ENCODE results near the gene FHAD1.

The FHAD1 gene

DNA sequence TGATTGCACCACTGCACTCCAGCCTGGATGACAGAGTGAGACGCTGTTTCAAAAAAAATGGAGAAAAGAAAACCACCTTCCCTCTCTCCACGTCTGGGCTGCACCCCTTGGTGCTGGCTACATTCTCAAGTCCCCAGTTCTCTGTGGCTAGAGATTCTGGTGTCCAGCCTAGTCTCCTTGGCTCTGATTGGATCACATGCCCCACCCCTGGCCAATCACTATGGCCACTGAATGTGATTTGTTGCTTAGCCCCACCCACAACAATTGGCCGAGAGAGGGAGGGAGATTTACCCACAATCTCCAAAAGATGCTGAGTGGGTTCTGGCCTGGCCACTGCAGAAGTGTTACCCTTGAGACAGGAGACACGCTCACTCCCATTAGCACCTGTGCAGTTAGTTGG lies 39.4 kb downstream of the FHAD1 start:
- no peak for DNase-seq (ENCODE audit: extremely low spot score)
- TF ChIP-seq, protein P1, sequence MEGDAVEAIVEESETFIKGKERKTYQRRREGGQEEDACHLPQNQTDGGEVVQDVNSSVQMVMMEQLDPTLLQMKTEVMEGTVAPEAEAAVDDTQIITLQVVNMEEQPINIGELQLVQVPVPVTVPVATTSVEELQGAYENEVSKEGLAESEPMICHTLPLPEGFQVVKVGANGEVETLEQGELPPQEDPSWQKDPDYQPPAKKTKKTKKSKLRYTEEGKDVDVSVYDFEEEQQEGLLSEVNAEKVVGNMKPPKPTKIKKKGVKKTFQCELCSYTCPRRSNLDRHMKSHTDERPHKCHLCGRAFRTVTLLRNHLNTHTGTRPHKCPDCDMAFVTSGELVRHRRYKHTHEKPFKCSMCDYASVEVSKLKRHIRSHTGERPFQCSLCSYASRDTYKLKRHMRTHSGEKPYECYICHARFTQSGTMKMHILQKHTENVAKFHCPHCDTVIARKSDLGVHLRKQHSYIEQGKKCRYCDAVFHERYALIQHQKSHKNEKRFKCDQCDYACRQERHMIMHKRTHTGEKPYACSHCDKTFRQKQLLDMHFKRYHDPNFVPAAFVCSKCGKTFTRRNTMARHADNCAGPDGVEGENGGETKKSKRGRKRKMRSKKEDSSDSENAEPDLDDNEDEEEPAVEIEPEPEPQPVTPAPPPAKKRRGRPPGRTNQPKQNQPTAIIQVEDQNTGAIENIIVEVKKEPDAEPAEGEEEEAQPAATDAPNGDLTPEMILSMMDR (IDR thresholded peaks at IDR 0.05; ENCODE audit: control extremely low read depth, extremely low read depth, low read depth, missing control alignments): no peak
- ChIA-PET POLR2A (interaction anchor here (0.6 kb wide), 1 partner anchor 277 kb away, joined by 4 read pairs; no protein-coding TSS in a partner anchor), CTCF (no interaction called here)

DNA sequence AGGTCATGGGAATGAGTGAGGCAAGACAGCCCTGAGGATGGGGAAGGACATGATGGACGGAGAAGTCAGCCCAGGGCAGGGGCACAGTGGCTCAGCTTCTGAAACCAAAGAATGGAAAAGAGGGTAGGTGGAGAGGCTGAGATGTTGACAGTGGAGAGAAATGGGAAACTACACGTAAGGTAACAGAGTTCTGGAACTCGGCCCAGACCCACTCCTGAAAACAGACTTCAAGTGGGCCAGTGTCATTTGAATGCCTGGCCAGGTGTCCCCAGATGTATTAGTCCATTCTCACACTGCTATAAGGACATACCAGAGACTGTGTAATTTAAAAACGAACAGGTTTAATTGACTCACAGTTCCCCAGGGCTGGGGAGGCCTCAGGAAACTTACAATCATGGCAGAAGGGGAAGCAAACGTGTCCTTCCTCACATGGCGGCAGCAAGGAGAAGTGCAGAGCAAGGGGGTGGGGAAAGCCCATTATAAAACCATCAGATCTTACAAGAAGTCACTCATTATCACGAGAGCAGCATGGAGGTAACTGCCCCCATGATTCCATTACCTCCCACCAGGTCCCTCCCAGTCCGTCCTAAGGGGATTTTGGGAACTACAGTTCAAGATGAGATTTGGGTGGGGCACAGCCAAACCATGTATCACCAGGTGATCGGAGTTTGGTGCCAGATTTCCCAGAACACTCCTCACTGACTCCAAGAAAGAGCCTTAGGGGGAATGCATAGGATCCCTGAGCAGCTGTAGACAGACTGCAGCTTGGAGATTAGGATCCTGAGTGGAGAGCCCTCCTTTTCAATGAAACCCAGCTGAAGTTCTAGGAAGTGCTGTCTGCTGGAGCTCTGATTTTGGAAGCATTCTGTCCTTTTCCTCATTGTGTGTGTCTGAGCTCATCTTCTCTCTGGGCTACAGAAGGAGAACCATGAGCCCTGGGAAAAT lies 40.3 kb downstream of the FHAD1 start:
- ChIA-PET POLR2A (no interaction called here), CTCF (interaction anchor here (1.3 to 1.5 kb wide), 2 partner anchors 18 to 37 kb away, joined by 4 to 5 read pairs; no protein-coding TSS in a partner anchor)
- DNase-seq (ENCODE audit: extremely low spot score): no peak
- TF ChIP-seq, protein P1 (IDR thresholded peaks at IDR 0.05; ENCODE audit: control extremely low read depth, extremely low read depth, low read depth, missing control alignments): no peak

DNA sequence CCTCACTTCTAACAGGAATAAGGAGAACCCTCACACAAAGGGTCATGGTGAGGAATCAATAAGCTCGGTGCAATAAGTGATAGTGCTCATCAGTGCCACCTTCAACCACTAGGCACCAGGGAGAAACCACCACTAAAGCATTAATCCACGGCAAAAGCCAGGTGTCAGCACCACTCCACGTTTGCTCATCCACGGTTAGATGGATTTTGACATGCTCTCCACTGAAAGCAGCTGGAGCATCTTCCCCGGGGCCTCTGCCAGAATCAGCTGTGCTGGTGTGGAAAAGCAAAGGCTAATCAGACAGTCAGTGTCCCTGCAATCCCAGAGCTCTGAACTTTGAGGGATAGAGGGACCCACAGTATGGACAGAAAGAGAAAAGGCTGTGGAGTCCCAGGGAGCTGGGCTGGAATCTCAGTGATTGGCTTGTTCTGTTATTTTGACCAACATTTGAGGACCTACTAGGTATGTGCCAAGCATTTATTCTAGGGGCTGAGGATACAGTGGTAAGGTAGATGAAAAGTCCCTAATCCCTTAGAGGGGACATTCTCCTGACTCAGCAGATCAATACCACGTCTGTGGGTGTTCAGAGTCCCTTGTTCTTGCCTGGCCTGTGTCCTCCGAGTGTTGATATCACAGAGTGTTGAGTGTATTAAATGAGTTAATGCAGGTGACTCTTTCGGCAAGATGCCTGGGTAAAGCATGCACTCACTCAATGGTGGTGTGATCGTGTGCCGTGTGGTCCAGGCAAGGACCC lies 41.3 kb downstream of the FHAD1 start:
- DNase-seq (ENCODE audit: extremely low spot score): no peak
- TF ChIP-seq, protein P1 (IDR thresholded peaks at IDR 0.05; ENCODE audit: control extremely low read depth, extremely low read depth, low read depth, missing control alignments): no peak
- POLR2A ChIA-PET: no interaction called here
- CTCF ChIA-PET: interaction anchor here (1.2 to 1.5 kb wide), 3 partner anchors 16 to 36 kb away, joined by 4 to 5 read pairs (median 4); no protein-coding TSS in a partner anchor

DNA sequence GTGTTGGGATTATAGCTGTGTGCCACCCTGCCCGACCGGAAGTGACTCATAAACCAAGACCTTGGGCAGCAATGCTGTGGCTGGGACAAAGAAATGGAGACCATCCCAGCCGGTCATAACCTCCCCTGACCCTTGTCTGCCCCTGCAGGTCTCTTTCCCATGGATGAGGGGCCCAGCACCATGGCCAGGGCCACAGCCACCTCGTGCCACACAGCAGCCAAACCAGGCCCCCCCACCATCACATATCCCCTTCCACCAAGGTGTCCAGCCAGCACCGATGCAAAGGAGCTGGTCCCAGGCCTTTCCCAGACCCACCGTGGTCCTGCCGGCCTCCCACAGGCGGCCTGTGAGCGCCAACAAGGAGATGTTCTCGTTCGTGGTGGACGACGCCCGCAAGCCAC lies 42.2 kb downstream of the FHAD1 start:
- TF ChIP-seq, protein P1 (IDR thresholded peaks at IDR 0.05; ENCODE audit: control extremely low read depth, extremely low read depth, low read depth, missing control alignments): no peak
- POLR2A ChIA-PET: no interaction called here
- no peak for DNase-seq (ENCODE audit: extremely low spot score)
- CTCF ChIA-PET: no interaction called here

DNA sequence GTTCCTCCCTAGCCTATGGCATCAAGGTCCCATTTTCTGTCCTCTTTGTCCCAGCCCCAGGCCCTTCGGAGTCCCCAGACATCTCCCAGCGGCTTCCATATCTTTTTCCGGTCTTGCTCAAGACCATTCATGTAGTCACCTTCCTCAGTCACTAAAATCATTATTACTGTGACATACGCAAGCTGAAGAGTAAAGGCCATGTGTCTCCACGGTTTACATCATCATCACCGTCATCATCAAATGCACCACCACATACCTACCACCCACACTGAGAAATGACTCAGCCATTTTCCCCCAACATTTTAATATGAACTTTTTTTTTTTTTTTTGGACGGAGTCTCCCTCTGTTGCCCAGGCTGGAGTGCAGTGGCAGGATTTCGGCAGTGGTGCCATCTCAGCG lies 43.4 kb downstream of the FHAD1 start:
- ChIA-PET CTCF (interaction anchor here (1.3 to 2.0 kb wide), 2 partner anchors 13 to 14 kb away, joined by 3 to 7 read pairs; no protein-coding TSS in a partner anchor), POLR2A (interaction anchor here (0.7 kb wide), 1 partner anchor 150 kb away, joined by 5 read pairs; no protein-coding TSS in a partner anchor)
- DNase-seq (ENCODE audit: extremely low spot score): no peak
- TF ChIP-seq, protein P1 (IDR thresholded peaks at IDR 0.05; ENCODE audit: control extremely low read depth, extremely low read depth, low read depth, missing control alignments): no peak

DNA sequence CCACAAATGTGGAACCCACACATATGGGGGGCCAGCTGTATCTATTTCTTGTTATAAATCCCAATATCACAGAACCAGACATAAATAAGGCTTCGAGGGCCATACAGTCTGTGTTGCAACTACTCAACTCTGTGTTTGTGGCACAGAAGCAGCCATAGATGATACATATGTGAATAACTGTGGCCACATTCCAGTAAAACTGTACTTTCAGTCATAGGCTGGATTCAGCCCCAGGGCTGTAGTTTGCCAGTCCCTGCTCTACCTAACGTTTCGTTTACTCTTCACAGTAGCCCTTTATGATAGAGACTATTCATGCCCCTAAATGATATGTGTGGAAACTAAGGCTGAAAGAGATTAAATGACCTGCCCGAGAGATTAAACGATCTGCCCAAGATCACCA lies 48.7 kb downstream of the FHAD1 start:
- POLR2A ChIA-PET: no interaction called here
- TF ChIP-seq, protein P1 (IDR thresholded peaks at IDR 0.05; ENCODE audit: control extremely low read depth, extremely low read depth, low read depth, missing control alignments): no peak
- CTCF ChIA-PET: interaction anchor here (0.9 to 1.4 kb wide), 2 partner anchors 9 to 27 kb away, joined by 3 read pairs; no protein-coding TSS in a partner anchor

More for the DNA sequence above, 48.7 kb downstream of the FHAD1 start:
- no peak for DNase-seq (ENCODE audit: extremely low spot score)

All from GM10248 (cell line).